Epithelial cell of esophagus (primary cell): ENCODE results near the gene CHST11.

Source experiments
- DNase-seq: peaks from one replicate; pipeline ENCODE4 v3.0.0; 2010; ENCODE audit warnings: low read depth
- H3K4me3 ChIP-seq: 2 replicates; pipeline ENCODE4 v1.5.1; 2011; ENCODE audit warnings: mild to moderate bottlenecking, low read length, control low read depth
- CTCF ChIP-seq: IDR thresholded peaks from 2 replicates; pipeline ENCODE4 v1.5.1; 2011; ENCODE audit warnings: low read depth, mild to moderate bottlenecking, low read length, control low read depth, inconsistent platforms; ENCODE audit not compliant: insufficient read depth; ENCODE audit errors: missing control alignments

CHST11 gene

GRCh38 chr12:104513681-104514080 lies 56.9 kb downstream of the CHST11 start:
- peak; percentile 42 for DNase-seq
- TF ChIP-seq CTCF: no peak
- H3K4me3 ChIP-seq: no peak overlapping the region

- no peak for TF ChIP-seq CTCF
- no peak for DNase-seq
- no peak overlapping the region for H3K4me3 ChIP-seq
Measured at GRCh38 chr12:104514092-104514810, 57.5 kb downstream of the CHST11 start.

GRCh38 chr12:104515899-104516298 lies 59.2 kb downstream of the CHST11 start:
- no peak for DNase-seq
- H3K4me3 ChIP-seq: no peak overlapping the region
- TF ChIP-seq CTCF: no peak

- TF ChIP-seq CTCF: no peak
- H3K4me3 ChIP-seq: no peak overlapping the region
- no peak for DNase-seq
Measured at GRCh38 chr12:104516821-104517220, 60.1 kb downstream of the CHST11 start.

- no peak for DNase-seq
- no peak overlapping the region for H3K4me3 ChIP-seq
- no peak for TF ChIP-seq CTCF
Measured at GRCh38 chr12:104517880-104518279, 61.1 kb downstream of the CHST11 start.

DNA sequence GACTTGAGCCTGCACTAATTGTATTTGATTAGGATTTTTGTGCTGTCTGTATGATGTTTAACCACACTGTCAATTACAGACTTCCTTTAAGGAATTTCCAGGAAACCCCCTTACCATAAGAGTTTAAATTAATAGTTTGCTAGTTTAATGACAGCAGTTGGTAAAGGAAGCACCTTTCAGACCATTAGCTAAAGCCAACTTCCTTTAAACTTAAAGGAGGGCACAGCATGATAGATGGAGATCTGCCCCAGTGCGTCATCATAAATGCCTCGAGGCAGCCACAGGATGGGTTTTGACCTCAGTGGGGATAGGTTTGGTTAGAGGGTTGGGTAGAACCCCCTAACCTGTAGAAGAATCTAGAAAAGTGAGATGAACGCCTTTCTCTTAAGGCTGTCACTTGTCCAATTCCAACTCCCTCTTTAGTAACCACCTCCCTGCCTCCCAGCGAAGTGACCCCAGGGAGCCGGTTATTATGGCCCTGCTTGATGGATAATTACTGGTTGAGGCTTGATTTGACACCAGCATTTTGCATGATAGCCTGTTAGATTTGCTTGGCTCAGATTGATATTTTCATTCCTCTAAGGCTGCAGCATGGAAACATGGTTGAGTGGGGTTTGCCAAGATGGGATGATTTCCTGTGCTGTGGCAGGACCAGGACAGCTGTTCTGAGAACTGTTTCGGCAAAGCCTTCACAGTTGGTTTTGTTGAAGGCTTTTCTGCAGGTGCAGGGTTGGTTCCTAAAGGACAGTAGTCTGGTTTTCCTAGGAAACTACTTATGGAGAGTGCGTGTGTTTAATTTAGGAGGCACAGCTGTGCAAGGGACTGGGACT lies 62.7 kb downstream of the CHST11 start:
- no peak for DNase-seq
- no peak overlapping the region for H3K4me3 ChIP-seq
- TF ChIP-seq CTCF: no peak
